A673 (cell line): ENCODE measurements around the gene PRKCB. TPM values are rescaled to one million over a fixed set of nuclear protein-coding genes. Genes with fewer than 3 reads are reported as not detected.
"Not testable (repeated sequence)": the region's sequence is repeated elsewhere in the genome, so short reads cannot be mapped to it uniquely, and the experiment has no call there.

Experiments used
- BruUV-seq: library from RNA; stranded (reverse); fragments of 400-500 nt; replicated peaks from 2 replicates; lab custom pipeline; 2021; lab: Mats Ljungman, UMichigan
- CTCF ChIA-PET: fragments of 300-600 bp; sonication (Branson Sonifier 250); formaldehyde crosslinking; loops from one replicate; lab custom pipeline; 2022; ENCODE audit warnings: antibody characterized with exemption; lab: Charles Lee
- POLR2A ChIA-PET: fragments of 300-600 bp; sonication (Branson Sonifier 250); formaldehyde crosslinking; loops from one replicate; lab custom pipeline; 2022; ENCODE audit warnings: antibody characterized with exemption; ENCODE audit not compliant: low non-redundant PET; lab: Charles Lee
- DNase-seq: peaks from one replicate; pipeline ENCODE4 v3.0.0-alpha.2; 2015; ENCODE audit warnings: low spot score
- H3K27ac ChIP-seq: fragments of 200-600 bp; sonication (generic); 2 replicates; pipeline ENCODE4 v1.5.1; 2016; ENCODE audit warnings: mixed run types, low read depth, mild to moderate bottlenecking, mixed read lengths, antibody characterized with exemption, low read length; ENCODE audit not compliant: poor library complexity, severe bottlenecking
- H3K27me3 ChIP-seq: fragments of 200-600 bp; sonication (generic); replicated peaks from 2 replicates; pipeline ENCODE4 v1.6.1; 2017; ENCODE audit warnings: mixed run types, low read depth, mild to moderate bottlenecking, mixed read lengths, antibody characterized with exemption, low read length; ENCODE audit not compliant: insufficient read depth, poor library complexity
- H3K36me3 ChIP-seq: fragments of 200-600 bp; sonication (generic); 2 replicates; pipeline ENCODE4 v1.6.1; 2016; ENCODE audit warnings: mixed run types, mild to moderate bottlenecking, mixed read lengths, antibody characterized with exemption, low read length; ENCODE audit not compliant: insufficient read depth, poor library complexity, severe bottlenecking
- H3K4me1 ChIP-seq: fragments of 200-600 bp; sonication (generic); 2 replicates; pipeline ENCODE4 v1.6.1; 2017; ENCODE audit warnings: mixed run types, mild to moderate bottlenecking, mixed read lengths, antibody characterized with exemption, low read length; ENCODE audit not compliant: insufficient read depth, poor library complexity, severe bottlenecking
- H3K4me3 ChIP-seq: fragments of 200-600 bp; sonication (generic); 2 replicates; pipeline ENCODE4 v1.5.1; 2016; ENCODE audit warnings: low read depth, mixed run types, mild to moderate bottlenecking, mixed read lengths, low read length; ENCODE audit not compliant: poor library complexity, severe bottlenecking
- H3K9me3 ChIP-seq: fragments of 200-600 bp; sonication (generic); 2 replicates; pipeline ENCODE4 v1.6.1; 2016; ENCODE audit warnings: mixed run types, low read depth, mild to moderate bottlenecking, mixed read lengths, antibody characterized with exemption, low read length; ENCODE audit not compliant: poor library complexity, severe bottlenecking
- EZH2 ChIP-seq: fragments of 200-600 bp; sonication (generic); IDR thresholded peaks from 2 replicates; pipeline ENCODE4 v1.6.1; 2017; ENCODE audit warnings: borderline replicate concordance, low read depth, mild to moderate bottlenecking, mixed read lengths, antibody characterized with exemption, low read length; ENCODE audit not compliant: poor library complexity, severe bottlenecking
- intact Hi-C: fragments of 100-400 bp; cut with micrococcal nuclease; formaldehyde crosslinking; loops from one replicate; pipeline ENCODE4 v1.10.0; 2022; ENCODE audit not compliant: unreplicated experiment
- total RNA-seq: library from RNA; stranded (reverse); gene quantifications from 2 replicates; pipeline ENCODE4 v1.2.3, GENCODE V29; 2021
- TF ChIP-seq, protein P1 (sequence below): fragments of 300-800, 200-600 bp; sonication (generic); conservative IDR thresholded peaks from 2 replicates; pipeline ENCODE4 v1.5.1; 2017; ENCODE audit warnings: low read depth, mild to moderate bottlenecking, antibody characterized with exemption, low read length, moderate library complexity, mixed read lengths

PRKCB gene
- total RNA-seq, 1 experiment from 2014 or later = 171 TPM

- Histone ChIP-seq H3K9me3 (no peaks in the 10 kb centered on the region), H3K27me3 (no peaks in the 10 kb centered on the region), H3K4me1 (peaks cover 11% of the 10 kb centered on the region), H3K27ac (no peak overlapping the region), H3K36me3 (no peaks in the 10 kb centered on the region), H3K4me3 (no peak overlapping the region)
- intact Hi-C loops = no loop called here
- CTCF ChIA-PET = no interaction called here
- DNase-seq = no peak
- BruUV-seq = no TSS peak
- POLR2A ChIA-PET = no interaction called here
- TF ChIP-seq EZH2 = no peak
Measured at GRCh38 chr16:24149102-24149501, 313.3 kb downstream of the PRKCB start.

DNA sequence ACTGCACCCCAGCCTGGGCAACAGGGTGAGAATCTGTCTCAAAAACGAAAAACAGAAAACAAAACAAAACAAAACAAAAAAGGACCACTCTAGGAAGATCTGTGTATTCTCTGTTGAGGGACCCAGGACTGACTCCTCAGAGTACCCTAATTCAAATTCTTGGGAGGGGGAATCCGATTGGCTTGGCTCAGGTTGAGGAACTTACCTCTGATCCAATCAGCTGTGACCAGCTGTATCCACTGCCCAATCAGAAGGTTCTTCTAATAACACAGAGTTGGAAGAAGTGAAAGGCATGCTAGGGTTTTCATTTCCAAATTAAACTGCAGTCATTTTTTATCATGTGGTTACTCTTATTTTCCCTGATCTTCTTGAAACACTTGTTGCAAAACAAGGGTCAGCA lies 314.5 kb downstream of the PRKCB start:
- TF ChIP-seq, protein P1, sequence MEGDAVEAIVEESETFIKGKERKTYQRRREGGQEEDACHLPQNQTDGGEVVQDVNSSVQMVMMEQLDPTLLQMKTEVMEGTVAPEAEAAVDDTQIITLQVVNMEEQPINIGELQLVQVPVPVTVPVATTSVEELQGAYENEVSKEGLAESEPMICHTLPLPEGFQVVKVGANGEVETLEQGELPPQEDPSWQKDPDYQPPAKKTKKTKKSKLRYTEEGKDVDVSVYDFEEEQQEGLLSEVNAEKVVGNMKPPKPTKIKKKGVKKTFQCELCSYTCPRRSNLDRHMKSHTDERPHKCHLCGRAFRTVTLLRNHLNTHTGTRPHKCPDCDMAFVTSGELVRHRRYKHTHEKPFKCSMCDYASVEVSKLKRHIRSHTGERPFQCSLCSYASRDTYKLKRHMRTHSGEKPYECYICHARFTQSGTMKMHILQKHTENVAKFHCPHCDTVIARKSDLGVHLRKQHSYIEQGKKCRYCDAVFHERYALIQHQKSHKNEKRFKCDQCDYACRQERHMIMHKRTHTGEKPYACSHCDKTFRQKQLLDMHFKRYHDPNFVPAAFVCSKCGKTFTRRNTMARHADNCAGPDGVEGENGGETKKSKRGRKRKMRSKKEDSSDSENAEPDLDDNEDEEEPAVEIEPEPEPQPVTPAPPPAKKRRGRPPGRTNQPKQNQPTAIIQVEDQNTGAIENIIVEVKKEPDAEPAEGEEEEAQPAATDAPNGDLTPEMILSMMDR = no peak
- no peak for TF ChIP-seq EZH2
- no peak overlapping the region for H3K4me3 ChIP-seq
- intact Hi-C loops = no loop called here
- H3K4me1 ChIP-seq = peaks cover 11% of the 10 kb centered on the region
- no TSS peak for BruUV-seq
- no peaks in the 10 kb centered on the region for H3K27me3 ChIP-seq
- no peaks in the 10 kb centered on the region for H3K9me3 ChIP-seq
- H3K27ac ChIP-seq = peak overlapping the region; percentile 63
- DNase-seq = peak; percentile 53
- POLR2A ChIA-PET = no interaction called here
- CTCF ChIA-PET = no interaction called here
- peaks cover under 1% of the 10 kb centered on the region for H3K36me3 ChIP-seq

- Histone ChIP-seq H3K9me3 (no peaks in the 10 kb centered on the region), H3K36me3 (peaks cover 12% of the 10 kb centered on the region), H3K4me3 (no peak overlapping the region), H3K27ac (peak overlapping the region; percentile 63), H3K27me3 (no peaks in the 10 kb centered on the region), H3K4me1 (peaks cover 11% of the 10 kb centered on the region)
- CTCF ChIA-PET = no interaction called here
- TF ChIP-seq EZH2 = no peak
- TF ChIP-seq, protein P1 = no peak
- DNase-seq = peak; percentile 92
- BruUV-seq = no TSS peak
- intact Hi-C loops = no loop called here
- POLR2A ChIA-PET = no interaction called here
Measured at GRCh38 chr16:24151482-24151939, 315.7 kb downstream of the PRKCB start.

DNA sequence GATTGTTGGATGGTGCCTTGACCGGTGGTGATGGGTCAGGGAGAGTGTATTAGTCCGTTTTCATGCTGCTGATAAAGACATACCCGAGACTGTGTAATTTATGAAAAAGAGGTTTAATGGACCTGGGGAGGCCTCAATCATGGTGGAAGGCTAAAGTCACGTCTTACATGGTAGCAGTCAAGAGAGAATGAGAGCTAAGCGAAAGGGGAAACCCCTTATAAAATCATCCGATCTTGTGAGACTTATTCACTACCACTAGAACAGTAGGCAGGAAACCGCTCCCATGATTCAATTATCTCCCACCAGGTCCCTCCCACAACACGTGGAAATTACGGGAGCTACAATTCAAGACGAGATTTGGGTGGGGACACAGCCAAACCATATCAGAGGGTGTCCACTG lies 316.3 kb downstream of the PRKCB start:
- H3K9me3 ChIP-seq, CTCF ChIA-PET, H3K27me3 ChIP-seq, POLR2A ChIA-PET, DNase-seq, H3K4me3 ChIP-seq, intact Hi-C loops, BruUV-seq: not testable (repeated sequence)
- Histone ChIP-seq H3K27ac (peak overlapping the region; percentile 63), H3K36me3 (peaks cover 16% of the 10 kb centered on the region), H3K4me1 (peaks cover 11% of the 10 kb centered on the region)
